ENCODE results near the gene TTYH1.

Gene TTYH1

GRCh38 chr19:54436031-54436523 is 20.8 kb downstream of the TTYH1 start:
- TF ChIP-seq TOX (CRISPR knock-in tag; IDR thresholded peaks at IDR 0.05; ENCODE audit: borderline replicate concordance) (no peak), ISL1 (CRISPR knock-in tag; IDR thresholded peaks at IDR 0.05) (no peak), ZNF565 (CRISPR knock-in tag; conservative IDR thresholded peaks at IDR 0.05; ENCODE audit: low read depth) (no peak), PPARA (CRISPR knock-in tag; IDR thresholded peaks at IDR 0.05; ENCODE audit: borderline replicate concordance) (no peak), CSDC2 (CRISPR knock-in tag; IDR thresholded peaks at IDR 0.05) (no peak), ZFP30 (CRISPR knock-in tag; IDR thresholded peaks at IDR 0.05) (no peak)
- no peak for ATAC-seq

DNA sequence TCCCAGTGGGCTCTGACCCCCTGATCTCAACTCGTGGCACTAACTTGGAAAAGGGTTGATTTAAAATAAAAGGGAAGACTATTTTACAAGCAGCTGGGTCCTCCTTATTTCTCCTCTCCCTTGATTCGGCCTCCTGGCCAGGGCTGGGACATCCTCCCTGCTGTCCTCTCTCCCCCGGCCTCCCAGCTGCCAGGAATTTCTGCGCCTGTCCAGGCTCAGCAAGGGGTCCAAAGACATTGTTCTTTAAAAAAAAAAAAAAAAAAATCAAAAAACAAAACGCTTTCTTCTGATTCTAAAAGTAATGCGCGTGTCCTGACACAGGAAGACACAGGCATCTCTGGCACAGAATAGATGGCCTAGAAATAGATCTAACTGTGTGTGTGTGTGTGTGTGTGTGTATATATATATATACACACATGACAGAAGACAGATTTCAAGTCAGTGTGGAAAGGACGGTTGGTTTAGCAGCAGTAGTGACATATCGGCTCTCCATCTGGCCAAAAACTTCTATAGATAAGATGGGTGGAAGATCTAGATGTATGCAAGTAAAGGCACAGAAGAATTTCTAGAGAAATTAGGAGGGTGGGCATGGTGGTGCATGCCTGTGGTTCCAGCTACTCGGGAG is 21.5 kb downstream of the TTYH1 start:
- no peak for TF ChIP-seq PPARA (CRISPR knock-in tag; IDR thresholded peaks at IDR 0.05; ENCODE audit: borderline replicate concordance)
- TF ChIP-seq ARNTL (CRISPR knock-in tag; IDR thresholded peaks at IDR 0.05; ENCODE audit: borderline replicate concordance, low read depth) = no peak
- ATAC-seq = no peak

- TF ChIP-seq ESRRG (CRISPR knock-in tag; IDR thresholded peaks at IDR 0.05) = no peak
- TF ChIP-seq CREB5 (CRISPR knock-in tag; IDR thresholded peaks at IDR 0.05; ENCODE audit: low read depth) = no peak
- no peak for TF ChIP-seq GLIS3 (CRISPR knock-in tag; IDR thresholded peaks at IDR 0.05)
- no peak for TF ChIP-seq ZNF565 (CRISPR knock-in tag; conservative IDR thresholded peaks at IDR 0.05; ENCODE audit: low read depth)
- no peak for TF ChIP-seq SNAI2 (CRISPR knock-in tag; IDR thresholded peaks at IDR 0.05)
- TF ChIP-seq OSR1 (CRISPR knock-in tag; IDR thresholded peaks at IDR 0.05) = no peak
- TF ChIP-seq ISL1 (CRISPR knock-in tag; IDR thresholded peaks at IDR 0.05) = no peak
- TF ChIP-seq ZC3H10 (CRISPR knock-in tag; IDR thresholded peaks at IDR 0.05) = no peak
- TF ChIP-seq TOX (CRISPR knock-in tag; IDR thresholded peaks at IDR 0.05; ENCODE audit: borderline replicate concordance) = no peak
- TF ChIP-seq RARB (CRISPR knock-in tag; IDR thresholded peaks at IDR 0.05) = no peak
- no peak for TF ChIP-seq ZNF70 (CRISPR knock-in tag; IDR thresholded peaks at IDR 0.05)
- no peak for TF ChIP-seq TSHZ2 (CRISPR knock-in tag; IDR thresholded peaks at IDR 0.05)
- TF ChIP-seq CSRNP3 (CRISPR knock-in tag; IDR thresholded peaks at IDR 0.05) = no peak
- TF ChIP-seq ZFP3 (CRISPR knock-in tag; IDR thresholded peaks at IDR 0.05) = no peak
- no peak for TF ChIP-seq POU6F1 (CRISPR knock-in tag; IDR thresholded peaks at IDR 0.05; ENCODE audit: borderline replicate concordance, low read depth)
- no peak for TF ChIP-seq CSDC2 (CRISPR knock-in tag; IDR thresholded peaks at IDR 0.05)
- TF ChIP-seq TCF4 (CRISPR knock-in tag; IDR thresholded peaks at IDR 0.05; ENCODE audit: borderline replicate concordance) = no peak
- TF ChIP-seq ARNTL (CRISPR knock-in tag; IDR thresholded peaks at IDR 0.05; ENCODE audit: borderline replicate concordance, low read depth) = no peak
- TF ChIP-seq ZFP30 (CRISPR knock-in tag; IDR thresholded peaks at IDR 0.05) = no peak
- peak; percentile 88 for ATAC-seq
Measured at GRCh38 chr19:54439174-54439851, 24.0 kb downstream of the TTYH1 start.

DNA sequence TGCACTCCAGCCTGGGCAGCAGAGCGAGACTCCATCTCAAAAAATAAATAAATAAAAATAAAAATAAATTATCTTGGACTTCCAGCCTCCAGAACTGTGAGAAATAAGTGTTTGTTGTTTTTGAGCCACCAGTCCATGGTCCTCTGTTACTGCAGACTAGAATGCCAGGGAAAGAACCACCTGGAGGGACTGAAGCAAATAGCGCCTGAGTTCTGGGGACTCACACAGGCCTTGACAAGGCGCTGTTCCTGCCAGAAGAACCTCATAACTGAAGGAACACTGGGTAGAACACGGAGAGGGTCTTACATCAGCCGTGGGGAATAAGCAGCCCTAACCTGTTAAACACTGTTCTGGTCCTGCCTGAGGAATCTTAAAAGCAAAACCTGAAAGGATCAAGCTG is 25.4 kb downstream of the TTYH1 start:
- no peak for ATAC-seq
- TF ChIP-seq CSDC2 (CRISPR knock-in tag; IDR thresholded peaks at IDR 0.05) = no peak
- TF ChIP-seq ARNTL (CRISPR knock-in tag; IDR thresholded peaks at IDR 0.05; ENCODE audit: borderline replicate concordance, low read depth) = no peak
- TF ChIP-seq ESRRG (CRISPR knock-in tag; IDR thresholded peaks at IDR 0.05) = no peak
- TF ChIP-seq TSHZ2 (CRISPR knock-in tag; IDR thresholded peaks at IDR 0.05) = no peak
- TF ChIP-seq ISL1 (CRISPR knock-in tag; IDR thresholded peaks at IDR 0.05) = no peak
- no peak for TF ChIP-seq ZNF565 (CRISPR knock-in tag; conservative IDR thresholded peaks at IDR 0.05; ENCODE audit: low read depth)
- TF ChIP-seq, protein P1, sequence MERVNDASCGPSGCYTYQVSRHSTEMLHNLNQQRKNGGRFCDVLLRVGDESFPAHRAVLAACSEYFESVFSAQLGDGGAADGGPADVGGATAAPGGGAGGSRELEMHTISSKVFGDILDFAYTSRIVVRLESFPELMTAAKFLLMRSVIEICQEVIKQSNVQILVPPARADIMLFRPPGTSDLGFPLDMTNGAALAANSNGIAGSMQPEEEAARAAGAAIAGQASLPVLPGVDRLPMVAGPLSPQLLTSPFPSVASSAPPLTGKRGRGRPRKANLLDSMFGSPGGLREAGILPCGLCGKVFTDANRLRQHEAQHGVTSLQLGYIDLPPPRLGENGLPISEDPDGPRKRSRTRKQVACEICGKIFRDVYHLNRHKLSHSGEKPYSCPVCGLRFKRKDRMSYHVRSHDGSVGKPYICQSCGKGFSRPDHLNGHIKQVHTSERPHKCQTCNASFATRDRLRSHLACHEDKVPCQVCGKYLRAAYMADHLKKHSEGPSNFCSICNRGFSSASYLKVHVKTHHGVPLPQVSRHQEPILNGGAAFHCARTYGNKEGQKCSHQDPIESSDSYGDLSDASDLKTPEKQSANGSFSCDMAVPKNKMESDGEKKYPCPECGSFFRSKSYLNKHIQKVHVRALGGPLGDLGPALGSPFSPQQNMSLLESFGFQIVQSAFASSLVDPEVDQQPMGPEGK (CRISPR knock-in tag; IDR thresholded peaks at IDR 0.05; ENCODE audit: borderline replicate concordance) = no peak
- TF ChIP-seq GLIS3 (CRISPR knock-in tag; IDR thresholded peaks at IDR 0.05) = no peak
